ENCODE data around the gene U2AF1L4.

The U2AF1L4 gene

DNA sequence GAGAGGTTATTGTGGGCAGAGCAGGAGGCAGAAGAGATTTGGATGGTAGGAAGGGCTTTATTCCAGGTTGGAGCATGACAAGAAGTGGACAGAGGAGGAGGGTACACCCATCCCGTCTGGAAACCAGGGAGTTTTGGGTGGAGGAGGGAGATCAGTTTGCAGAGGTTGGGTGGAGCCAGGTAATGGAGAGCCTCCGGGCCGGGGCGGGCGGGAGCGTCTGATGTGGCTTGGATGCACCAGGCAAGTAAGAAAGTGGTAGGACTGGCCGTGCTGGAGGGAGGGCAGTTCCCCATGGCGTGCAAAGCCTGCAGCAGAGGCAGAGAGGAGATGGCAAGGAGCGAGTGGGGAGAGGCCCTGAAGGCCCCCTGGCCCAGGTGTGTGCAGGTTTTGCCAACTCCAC lies 13.9 kb downstream of the U2AF1L4 start:
- no peak for ATAC-seq
- TF ChIP-seq BACH2 (CRISPR knock-in tag; IDR thresholded peaks at IDR 0.05; ENCODE audit: borderline replicate concordance) (no peak), ZFP3 (CRISPR knock-in tag; IDR thresholded peaks at IDR 0.05) (no peak), CSDC2 (CRISPR knock-in tag; IDR thresholded peaks at IDR 0.05) (no peak)

- TF ChIP-seq, protein P1, sequence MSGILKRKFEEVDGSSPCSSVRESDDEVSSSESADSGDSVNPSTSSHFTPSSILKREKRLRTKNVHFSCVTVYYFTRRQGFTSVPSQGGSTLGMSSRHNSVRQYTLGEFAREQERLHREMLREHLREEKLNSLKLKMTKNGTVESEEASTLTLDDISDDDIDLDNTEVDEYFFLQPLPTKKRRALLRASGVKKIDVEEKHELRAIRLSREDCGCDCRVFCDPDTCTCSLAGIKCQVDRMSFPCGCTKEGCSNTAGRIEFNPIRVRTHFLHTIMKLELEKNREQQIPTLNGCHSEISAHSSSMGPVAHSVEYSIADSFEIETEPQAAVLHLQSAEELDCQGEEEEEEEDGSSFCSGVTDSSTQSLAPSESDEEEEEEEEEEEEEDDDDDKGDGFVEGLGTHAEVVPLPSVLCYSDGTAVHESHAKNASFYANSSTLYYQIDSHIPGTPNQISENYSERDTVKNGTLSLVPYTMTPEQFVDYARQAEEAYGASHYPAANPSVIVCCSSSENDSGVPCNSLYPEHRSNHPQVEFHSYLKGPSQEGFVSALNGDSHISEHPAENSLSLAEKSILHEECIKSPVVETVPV (CRISPR knock-in tag; IDR thresholded peaks at IDR 0.05) = no peak
- no peak for TF ChIP-seq ISL1 (CRISPR knock-in tag; IDR thresholded peaks at IDR 0.05)
- ATAC-seq = no peak
Observed at GRCh38 chr19:35730326-35730725, 14.9 kb downstream of the U2AF1L4 start.

GRCh38 chr19:35729763-35730162 lies 15.5 kb downstream of the U2AF1L4 start:
- no peak for ATAC-seq
- TF ChIP-seq, protein P2, sequence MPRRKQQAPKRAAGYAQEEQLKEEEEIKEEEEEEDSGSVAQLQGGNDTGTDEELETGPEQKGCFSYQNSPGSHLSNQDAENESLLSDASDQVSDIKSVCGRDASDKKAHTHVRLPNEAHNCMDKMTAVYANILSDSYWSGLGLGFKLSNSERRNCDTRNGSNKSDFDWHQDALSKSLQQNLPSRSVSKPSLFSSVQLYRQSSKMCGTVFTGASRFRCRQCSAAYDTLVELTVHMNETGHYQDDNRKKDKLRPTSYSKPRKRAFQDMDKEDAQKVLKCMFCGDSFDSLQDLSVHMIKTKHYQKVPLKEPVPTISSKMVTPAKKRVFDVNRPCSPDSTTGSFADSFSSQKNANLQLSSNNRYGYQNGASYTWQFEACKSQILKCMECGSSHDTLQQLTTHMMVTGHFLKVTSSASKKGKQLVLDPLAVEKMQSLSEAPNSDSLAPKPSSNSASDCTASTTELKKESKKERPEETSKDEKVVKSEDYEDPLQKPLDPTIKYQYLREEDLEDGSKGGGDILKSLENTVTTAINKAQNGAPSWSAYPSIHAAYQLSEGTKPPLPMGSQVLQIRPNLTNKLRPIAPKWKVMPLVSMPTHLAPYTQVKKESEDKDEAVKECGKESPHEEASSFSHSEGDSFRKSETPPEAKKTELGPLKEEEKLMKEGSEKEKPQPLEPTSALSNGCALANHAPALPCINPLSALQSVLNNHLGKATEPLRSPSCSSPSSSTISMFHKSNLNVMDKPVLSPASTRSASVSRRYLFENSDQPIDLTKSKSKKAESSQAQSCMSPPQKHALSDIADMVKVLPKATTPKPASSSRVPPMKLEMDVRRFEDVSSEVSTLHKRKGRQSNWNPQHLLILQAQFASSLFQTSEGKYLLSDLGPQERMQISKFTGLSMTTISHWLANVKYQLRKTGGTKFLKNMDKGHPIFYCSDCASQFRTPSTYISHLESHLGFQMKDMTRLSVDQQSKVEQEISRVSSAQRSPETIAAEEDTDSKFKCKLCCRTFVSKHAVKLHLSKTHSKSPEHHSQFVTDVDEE (CRISPR knock-in tag; IDR thresholded peaks at IDR 0.05) = no peak
- TF ChIP-seq PATZ1 (CRISPR knock-in tag; IDR thresholded peaks at IDR 0.05; ENCODE audit: borderline replicate concordance) = no peak
- TF ChIP-seq ISL1 (CRISPR knock-in tag; IDR thresholded peaks at IDR 0.05) = no peak
- TF ChIP-seq, protein P3, sequence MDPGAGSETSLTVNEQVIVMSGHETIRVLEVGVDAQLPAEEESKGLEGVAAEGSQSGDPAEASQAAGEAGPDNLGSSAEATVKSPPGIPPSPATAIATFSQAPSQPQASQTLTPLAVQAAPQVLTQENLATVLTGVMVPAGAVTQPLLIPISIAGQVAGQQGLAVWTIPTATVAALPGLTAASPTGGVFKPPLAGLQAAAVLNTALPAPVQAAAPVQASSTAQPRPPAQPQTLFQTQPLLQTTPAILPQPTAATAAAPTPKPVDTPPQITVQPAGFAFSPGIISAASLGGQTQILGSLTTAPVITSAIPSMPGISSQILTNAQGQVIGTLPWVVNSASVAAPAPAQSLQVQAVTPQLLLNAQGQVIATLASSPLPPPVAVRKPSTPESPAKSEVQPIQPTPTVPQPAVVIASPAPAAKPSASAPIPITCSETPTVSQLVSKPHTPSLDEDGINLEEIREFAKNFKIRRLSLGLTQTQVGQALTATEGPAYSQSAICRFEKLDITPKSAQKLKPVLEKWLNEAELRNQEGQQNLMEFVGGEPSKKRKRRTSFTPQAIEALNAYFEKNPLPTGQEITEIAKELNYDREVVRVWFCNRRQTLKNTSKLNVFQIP (CRISPR knock-in tag; IDR thresholded peaks at IDR 0.05; ENCODE audit: borderline replicate concordance, low read depth) = no peak
- no peak for TF ChIP-seq RARB (CRISPR knock-in tag; IDR thresholded peaks at IDR 0.05)
- TF ChIP-seq ESRRG (CRISPR knock-in tag; IDR thresholded peaks at IDR 0.05) = no peak

- no peak for TF ChIP-seq TOX (CRISPR knock-in tag; IDR thresholded peaks at IDR 0.05; ENCODE audit: borderline replicate concordance)
- no peak for TF ChIP-seq ZNF565 (CRISPR knock-in tag; conservative IDR thresholded peaks at IDR 0.05; ENCODE audit: low read depth)
- TF ChIP-seq PPARA (CRISPR knock-in tag; IDR thresholded peaks at IDR 0.05; ENCODE audit: borderline replicate concordance) = no peak
- TF ChIP-seq, protein P4, sequence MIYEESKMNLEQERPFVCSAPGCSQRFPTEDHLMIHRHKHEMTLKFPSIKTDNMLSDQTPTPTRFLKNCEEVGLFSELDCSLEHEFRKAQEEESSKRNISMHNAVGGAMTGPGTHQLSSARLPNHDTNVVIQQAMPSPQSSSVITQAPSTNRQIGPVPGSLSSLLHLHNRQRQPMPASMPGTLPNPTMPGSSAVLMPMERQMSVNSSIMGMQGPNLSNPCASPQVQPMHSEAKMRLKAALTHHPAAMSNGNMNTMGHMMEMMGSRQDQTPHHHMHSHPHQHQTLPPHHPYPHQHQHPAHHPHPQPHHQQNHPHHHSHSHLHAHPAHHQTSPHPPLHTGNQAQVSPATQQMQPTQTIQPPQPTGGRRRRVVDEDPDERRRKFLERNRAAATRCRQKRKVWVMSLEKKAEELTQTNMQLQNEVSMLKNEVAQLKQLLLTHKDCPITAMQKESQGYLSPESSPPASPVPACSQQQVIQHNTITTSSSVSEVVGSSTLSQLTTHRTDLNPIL (CRISPR knock-in tag; IDR thresholded peaks at IDR 0.05; ENCODE audit: low read depth) = no peak
- no peak for TF ChIP-seq OSR1 (CRISPR knock-in tag; IDR thresholded peaks at IDR 0.05)
- TF ChIP-seq, protein P1 (CRISPR knock-in tag; IDR thresholded peaks at IDR 0.05) = no peak
- TF ChIP-seq ZC3H10 (CRISPR knock-in tag; IDR thresholded peaks at IDR 0.05) = no peak
- TF ChIP-seq ISL1 (CRISPR knock-in tag; IDR thresholded peaks at IDR 0.05) = no peak
- no peak for TF ChIP-seq SNAI2 (CRISPR knock-in tag; IDR thresholded peaks at IDR 0.05)
- TF ChIP-seq ZNF70 (CRISPR knock-in tag; IDR thresholded peaks at IDR 0.05) = no peak
- no peak for TF ChIP-seq CSDC2 (CRISPR knock-in tag; IDR thresholded peaks at IDR 0.05)
- ATAC-seq = no peak
Observed at GRCh38 chr19:35729021-35729420, 16.2 kb downstream of the U2AF1L4 start.
